NCI-H1092 (cell line): ENCODE results near the gene DDX24.

Source experiments
- DNase-seq: peaks from one replicate; lab custom pipeline; 2025; lab: John Stamatoyannopoulos, UW

The DDX24 gene

GRCh38 chr14:94031161-94031882 lies 49.7 kb downstream of the DDX24 start:
- no peak for DNase-seq

- no peak for DNase-seq
Measured at GRCh38 chr14:94030571-94030970, 50.4 kb downstream of the DDX24 start.

GRCh38 chr14:94029671-94030203 lies 51.3 kb downstream of the DDX24 start:
- DNase-seq: no peak

- no peak for DNase-seq
Measured at GRCh38 chr14:94029265-94029664, 51.7 kb downstream of the DDX24 start.

GRCh38 chr14:94028450-94028826 lies 52.6 kb downstream of the DDX24 start:
- DNase-seq: no peak

GRCh38 chr14:94027566-94028449 lies 53.2 kb downstream of the DDX24 start:
- DNase-seq: no peak

GRCh38 chr14:94026889-94027469 lies 54.0 kb downstream of the DDX24 start:
- no peak for DNase-seq

GRCh38 chr14:94026173-94026888 lies 54.7 kb downstream of the DDX24 start, which contains the start of gene OTUB2:
OTUB2 (plus strand) TSS chr14:94026340; CDS start chr14:94026538, 198 bp downstream.
- peak; percentile 98 for DNase-seq

- DNase-seq: no peak
Measured at GRCh38 chr14:94025720-94026119, 55.3 kb downstream of the DDX24 start.

- no peak for DNase-seq
Measured at GRCh38 chr14:94024549-94024948, 56.5 kb downstream of the DDX24 start.

GRCh38 chr14:94022532-94023411 lies 58.2 kb downstream of the DDX24 start:
- DNase-seq: no peak

GRCh38 chr14:94021416-94022157 lies 59.4 kb downstream of the DDX24 start:
- no peak for DNase-seq

GRCh38 chr14:94021001-94021400 lies 60.0 kb downstream of the DDX24 start:
- no peak for DNase-seq

- DNase-seq: no peak
Measured at GRCh38 chr14:94020267-94020666, 60.7 kb downstream of the DDX24 start.

- no peak for DNase-seq
Measured at GRCh38 chr14:94019329-94019728, 61.7 kb downstream of the DDX24 start.

- no peak for DNase-seq
Measured at GRCh38 chr14:94018308-94018707, 62.7 kb downstream of the DDX24 start.

GRCh38 chr14:94016446-94016976 lies 64.5 kb downstream of the DDX24 start:
- DNase-seq: no peak

GRCh38 chr14:94015223-94015622 lies 65.8 kb downstream of the DDX24 start:
- no peak for DNase-seq

GRCh38 chr14:94014382-94014781 lies 66.6 kb downstream of the DDX24 start:
- DNase-seq: no peak

GRCh38 chr14:94011795-94012194 lies 69.2 kb downstream of the DDX24 start:
- DNase-seq: no peak
